ENCODE measurements around the gene ZIC1. TPM values are rescaled to one million over a fixed set of nuclear protein-coding genes. Genes with fewer than 3 reads are reported as not detected.

The ZIC1 gene
- total and polyA plus RNA-seq, 2 of the 4 experiments (the other 2 are of a cell fraction) = not detected

GRCh38 chr3:147377412-147378367 is 31.5 kb upstream of the ZIC1 start:
- no peak overlapping the region for H2BK5ac ChIP-seq (ENCODE audit: low read depth, low read length, poor library complexity, severe bottlenecking)
- H3K23ac ChIP-seq (ENCODE audit: low read depth, low read length) = no peak overlapping the region
- H3K79me1 ChIP-seq (ENCODE audit: low read depth in 1 of 2, low read length in 2 of 2) = no peaks in the 10 kb centered on the region
- no peaks in the 10 kb centered on the region for H3K9me1 ChIP-seq (ENCODE audit: insufficient read depth, low read length)
- TF ChIP-seq MXI1 (IDR thresholded peaks at IDR 0.05; ENCODE audit: borderline replicate concordance, low read depth, low read length) (no peak), SMC3 (IDR thresholded peaks at IDR 0.05; ENCODE audit: low read depth, low read length) (no peak), CHD1 (IDR thresholded peaks at IDR 0.05; ENCODE audit: low read depth, low read length) (no peak), CTCF (conservative IDR thresholded peaks at IDR 0.05; ENCODE audit: low read depth, low read length) (no peak), FOS (IDR thresholded peaks at IDR 0.05; ENCODE audit: low read depth, low read length) (no peak)
- no peak overlapping the region for H3K14ac ChIP-seq (replicated peaks; ENCODE audit: low read depth, low read length)
- no peak overlapping the region for H3K9ac ChIP-seq (ENCODE audit: low read depth, low read length)
- H3K36me3 ChIP-seq (ENCODE audit: control insufficient read depth, insufficient read depth, low read length) = no peaks in the 10 kb centered on the region
- no peak overlapping the region for H2BK20ac ChIP-seq (ENCODE audit: low read depth, low read length)
- H3K4me3 ChIP-seq (ENCODE audit: insufficient read depth, low read depth, low read length) = no peak overlapping the region
- DNase-seq = no peak
- no peak overlapping the region for H4K91ac ChIP-seq (ENCODE audit: insufficient read depth, low read depth, low read length)
- no peak overlapping the region for H2BK15ac ChIP-seq (ENCODE audit: low read depth, low read length)
- no peak overlapping the region for H3K18ac ChIP-seq (ENCODE audit: low read depth, low read length)
- no peak overlapping the region for H2AK9ac ChIP-seq (replicated peaks; ENCODE audit: low read depth, low read length, poor library complexity)
- intact Hi-C loops (cut with micrococcal nuclease) (no loop called here), in situ Hi-C loops (cut with MboI; ENCODE audit: low sequenced_read_pairs) (no loop called here), dilution Hi-C loops (cut with HindIII; ENCODE audit: low sequenced_read_pairs, unreplicated experiment) (no loop called here)
- H3K27me3 ChIP-seq (ENCODE audit: control insufficient read depth, insufficient read depth, low read length) = peaks cover 58% of the 10 kb centered on the region
- H3K4me1 ChIP-seq (ENCODE audit: control insufficient read depth, insufficient read depth, low read length) = no peaks in the 10 kb centered on the region
- ATAC-seq (ENCODE audit: low read depth) = no peak
- H4K5ac ChIP-seq (ENCODE audit: low read depth, low read length) = no peak overlapping the region
- no peaks in the 10 kb centered on the region for H4K20me1 ChIP-seq (ENCODE audit: insufficient read depth, low read length)
- no peak overlapping the region for H3K56ac ChIP-seq (ENCODE audit: extremely low read depth, insufficient read depth, low read length)
- H3K4me2 ChIP-seq (ENCODE audit: low read depth, low read length) = no peak overlapping the region
- H2AFZ ChIP-seq (replicated peaks; ENCODE audit: low read length, poor library complexity) = no peak overlapping the region
- H3K27ac ChIP-seq (ENCODE audit: insufficient read depth, low read length) = no peak overlapping the region
- no TSS peak for BruUV-seq (replicated peaks)
- H2AK5ac ChIP-seq (ENCODE audit: low read depth, low read length) = no peak overlapping the region
- POLR2A ChIA-PET (ENCODE audit: unreplicated experiment) = no interaction called here
- CTCF ChIA-PET = interaction anchor here (0.5 to 0.6 kb wide), 2 partner anchors 9 to 249 kb away, joined by 3 to 4 read pairs; no protein-coding TSS in a partner anchor
- WGBS, 2 experiments (ENCODE audit: extremely low coverage in 2 of 2, insufficient read length in 1 of 2) = 0% methylated on average over 12 of the region's 30 CpGs; no CpG with 5 or more reads in 1 of the 2 experiments
- no peak overlapping the region for H2BK120ac ChIP-seq (ENCODE audit: low read depth, low read length)
- H3K9me3 ChIP-seq (ENCODE audit: control insufficient read depth, insufficient read depth, low read length) = peaks cover 6% of the 10 kb centered on the region; the same call in 1 of the 2 replicates
- H3K4ac ChIP-seq (ENCODE audit: low read depth, low read length) = no peak overlapping the region
- no peak overlapping the region for H4K8ac ChIP-seq (ENCODE audit: low read depth in 2 of 2, low read length in 2 of 2)

All from IMR-90 (cell line).